Liver (tissue), 9 donors: ENCODE data around the gene RUNX1. TPM values are rescaled to one million over a fixed set of nuclear protein-coding genes. Genes with fewer than 3 reads are reported as not detected.

Experiments used
- DNase-seq: peaks from one replicate; pipeline ENCODE4 v3.0.0-alpha.2; 2017; ENCODE audit warnings: low spot score
- H3K27ac ChIP-seq, 2 donors: one replicate each; pipeline ENCODE4 v1.7.0; 2013; ENCODE audit warnings: inconsistent platforms in 2 of 2, low read length in 2 of 2, control low read depth in 1 of 2, low read depth in 1 of 2, mild to moderate bottlenecking in 1 of 2
- H3K27me3 ChIP-seq, 4 donors: one replicate each; pipeline versions ENCODE4 v1.6.1 to v1.7.0; 2013; ENCODE audit warnings: low read length in 3 of 4, inconsistent platforms in 1 of 4, mild to moderate bottlenecking in 1 of 4, moderate library complexity in 1 of 4; ENCODE audit not compliant: control insufficient read depth in 4 of 4, insufficient read depth in 4 of 4
- H3K36me3 ChIP-seq, 4 donors: one replicate each; pipeline versions ENCODE4 v1.6.1 to v1.7.0; 2013; ENCODE audit warnings: low read length in 3 of 4, mild to moderate bottlenecking in 3 of 4, low read depth in 1 of 4, moderate library complexity in 1 of 4; ENCODE audit not compliant: control insufficient read depth in 4 of 4, insufficient read depth in 3 of 4
- H3K4me1 ChIP-seq, 4 donors: one replicate each; pipeline versions ENCODE4 v1.6.1 to v1.7.0; 2013; ENCODE audit warnings: low read length in 3 of 4, mild to moderate bottlenecking in 3 of 4, moderate library complexity in 1 of 4; ENCODE audit not compliant: control insufficient read depth in 4 of 4, insufficient read depth in 4 of 4
- H3K4me3 ChIP-seq, 3 donors: one replicate each; pipeline versions ENCODE4 v1.6.1 to v1.7.0; 2013; ENCODE audit warnings: low read length in 3 of 3, control low read depth in 1 of 3, low read depth in 1 of 3, mild to moderate bottlenecking in 1 of 3
- H3K9ac ChIP-seq, 2 donors: one replicate each; pipeline ENCODE4 v1.7.0; 2013; ENCODE audit warnings: low read length in 2 of 2, mild to moderate bottlenecking in 2 of 2, moderate library complexity in 2 of 2, control low read depth in 1 of 2, low read depth in 1 of 2
- H3K9me3 ChIP-seq, 4 donors: one replicate each; pipeline versions ENCODE4 v1.6.1 to v1.7.0; 2013; ENCODE audit warnings: low read length in 3 of 4; ENCODE audit not compliant: control insufficient read depth in 4 of 4
- ATF3 ChIP-seq: IDR thresholded peaks from 2 replicates; pipeline ENCODE4 v1.6.1; 2016; ENCODE audit warnings: antibody characterized with exemption
- CTCF ChIP-seq: fragments of 150-350 bp; IDR thresholded peaks from 2 replicates; pipeline ENCODE4 v1.5.1; 2017; ENCODE audit warnings: improper control_type of control experiment, low read depth, low read length; ENCODE audit not compliant: missing input control
- EGR1 ChIP-seq, 2 donors: IDR thresholded peaks; 2 replicates each; pipeline ENCODE4 v1.6.1; 2016 to 2018; ENCODE audit warnings: antibody characterized with exemption in 2 of 2, low read depth in 2 of 2
- FOXA1 ChIP-seq: IDR thresholded peaks from 2 replicates; pipeline ENCODE4 v1.6.1; 2016; ENCODE audit warnings: antibody characterized with exemption
- HNF4A ChIP-seq, 2 donors: conservative IDR thresholded peaks; 2 replicates each; pipeline ENCODE4 v1.6.1; 2016; ENCODE audit warnings: antibody characterized with exemption in 2 of 2, mild to moderate bottlenecking in 2 of 2
- HNF4G ChIP-seq: IDR thresholded peaks from 2 replicates; pipeline ENCODE4 v1.6.1; 2016; ENCODE audit warnings: antibody characterized with exemption
- JUND ChIP-seq, 2 donors: IDR thresholded peaks; 2 replicates each; pipeline ENCODE4 v1.6.1; 2016; ENCODE audit warnings: antibody characterized with exemption in 2 of 2
- NR2F2 ChIP-seq: IDR thresholded peaks from 2 replicates; pipeline ENCODE4 v1.6.1; 2016; ENCODE audit warnings: antibody characterized with exemption
- RAD21 ChIP-seq, 2 donors: IDR thresholded peaks; 2 replicates each; pipeline ENCODE4 v1.6.1; 2016; ENCODE audit warnings: antibody characterized with exemption in 2 of 2, mild to moderate bottlenecking in 2 of 2
- REST ChIP-seq: IDR thresholded peaks from 2 replicates; pipeline ENCODE4 v1.6.1; 2016; ENCODE audit warnings: antibody characterized with exemption, mild to moderate bottlenecking
- RXRA ChIP-seq, 2 donors: IDR thresholded peaks; 2 replicates each; pipeline ENCODE4 v1.6.1; 2017 to 2018; ENCODE audit warnings: antibody characterized with exemption in 2 of 2, mild to moderate bottlenecking in 1 of 2
- SP1 ChIP-seq: IDR thresholded peaks from 2 replicates; pipeline ENCODE4 v1.6.1; 2018; ENCODE audit warnings: antibody characterized with exemption, mild to moderate bottlenecking
- TAF1 ChIP-seq: conservative IDR thresholded peaks from 2 replicates; pipeline ENCODE4 v1.6.1; 2016; ENCODE audit warnings: antibody characterized with exemption, mild to moderate bottlenecking
- ZBTB33 ChIP-seq: IDR thresholded peaks from 2 replicates; pipeline ENCODE4 v1.6.1; 2016; ENCODE audit warnings: antibody characterized with exemption
- WGBS: extraction: QIAGEN DNeasy Blood & Tissue Kit; methylation state at CpG from one replicate; pipeline ENCODE4 v1.1.7; 2013; 5-methylcytosine and 5-hydroxymethylcytosine counted together
- polyA plus RNA-seq, 2 donors: library from polyadenylated mRNA; stranded (reverse) in 1 of 2; unstranded in 1 of 2; fragments of 200-250 nt in 1 of 2; fragments of >200 nt in 1 of 2; fragmentation: Nextera tagmentation in 1 of 2; extraction: Ambion mirVana in 1 of 2; gene quantifications; one replicate each; pipeline versions ENCODE4 v1.2.1 to v1.2.3, GENCODE V29; 2013 to 2015
- total RNA-seq, 2 donors: library from RNA; depleted of rRNA; stranded (reverse); fragments of >200 nt; gene quantifications; one replicate each; pipeline ENCODE4 v1.2.3, GENCODE V29; 2014
- donor health status: healthy.
- donor health status: healthy.
- donor health status: healthy.
- donor health status: healthy.
- donor health status: healthy.

RUNX1 gene
- total and polyA plus RNA-seq, 4 donors, result 0.98 to 7.2 (median 3.1) TPM

- WGBS, result 73% methylated on average over 8 of the region's 8 CpGs
- H3K4me1 ChIP-seq, result peaks cover 0 to 4% (median 2%) of the 10 kb centered on the region in 4 donors
- no peak overlapping the region for H3K4me3 ChIP-seq
- no peak for DNase-seq
- H3K27me3 ChIP-seq, result no peaks in the 10 kb centered on the region
- H3K9me3 ChIP-seq, result no peaks in the 10 kb centered on the region
- H3K36me3 ChIP-seq, result no peaks in the 10 kb centered on the region
- H3K9ac ChIP-seq, result no peak overlapping the region
- H3K27ac ChIP-seq, result no peak overlapping the region
- no peak for TF ChIP-seq FOXA1
- TF ChIP-seq RXRA (IDR thresholded peaks at IDR 0.05), result no peak
- no peak for TF ChIP-seq CTCF
- TF ChIP-seq REST, result no peak
- TF ChIP-seq HNF4A (conservative IDR thresholded peaks at IDR 0.05), result no peak
- TF ChIP-seq EGR1 (IDR thresholded peaks at IDR 0.05; ENCODE audit: low read depth in 2 of 2), result no peak
- no peak for TF ChIP-seq NR2F2
- TF ChIP-seq ZBTB33, result no peak
- TF ChIP-seq HNF4G, result no peak
- TF ChIP-seq ATF3, result no peak
- TF ChIP-seq TAF1, result no peak
- TF ChIP-seq RAD21 (IDR thresholded peaks at IDR 0.05), result no peak
Measured at GRCh38 chr21:34969423-34970166, 79.5 kb downstream of the RUNX1 start.

GRCh38 chr21:34968414-34969333 is 80.4 kb downstream of the RUNX1 start:
- no peaks in the 10 kb centered on the region for H3K9me3 ChIP-seq
- H3K36me3 ChIP-seq, result no peaks in the 10 kb centered on the region
- no peak for DNase-seq
- WGBS, result 86% methylated on average over 13 of the region's 13 CpGs
- no peak overlapping the region for H3K9ac ChIP-seq
- H3K4me1 ChIP-seq, result no peaks in the 10 kb centered on the region
- TF ChIP-seq CTCF (no peak), EGR1 (IDR thresholded peaks at IDR 0.05; ENCODE audit: low read depth in 2 of 2) (no peak), JUND (IDR thresholded peaks at IDR 0.05) (no peak), SP1 (no peak), REST (no peak)
- H3K27ac ChIP-seq, result no peak overlapping the region
- H3K4me3 ChIP-seq, result no peak overlapping the region
- no peaks in the 10 kb centered on the region for H3K27me3 ChIP-seq
